Heart left ventricle (tissue), 16 donors: ENCODE data around the gene TJAP1. TPM values are rescaled to one million over a fixed set of nuclear protein-coding genes. Genes with fewer than 3 reads are reported as not detected.
"Not testable (repeated sequence)": the region's sequence is repeated elsewhere in the genome, so short reads cannot be mapped to it uniquely, and the experiment has no call there.

Experiments
- ATAC-seq, 4 donors: fragments of 200-7000 bp; cut with Tn5 transposase; one replicate each; pipeline ENCODE4 v1.9.1; 2020 to 2022; ENCODE audit warnings: moderate library complexity in 4 of 4, mild to moderate bottlenecking in 3 of 4, moderate number of reproducible peaks in 1 of 4
- DNase-seq, 5 donors: peaks; one replicate each; pipeline ENCODE4 v3.0.0-alpha.2; 2020
- H3K27ac ChIP-seq, 12 donors: fragments of 200-600 bp; sonication (generic) in 4 of 12; one replicate each; pipeline versions ENCODE4 v1.5.0 to v1.8.0; 2016 to 2022; ENCODE audit warnings: mild to moderate bottlenecking in 2 of 12
- H3K27me3 ChIP-seq, 9 donors: fragments of 200-600 bp; sonication (generic) in 2 of 9; one replicate each; pipeline versions ENCODE4 v1.5.1 to v1.8.0; 2016 to 2022; ENCODE audit warnings: mild to moderate bottlenecking in 3 of 9
- H3K36me3 ChIP-seq, 9 donors: fragments of 200-600 bp; sonication (generic) in 2 of 9; one replicate each; pipeline versions ENCODE4 v1.5.0 to v1.8.0; 2018 to 2022; ENCODE audit warnings: mild to moderate bottlenecking in 2 of 9
- H3K4me1 ChIP-seq, 12 donors: fragments of 200-600 bp; sonication (generic) in 4 of 12; one replicate each; pipeline versions ENCODE4 v1.5.0 to v1.8.0; 2016 to 2022; ENCODE audit warnings: mild to moderate bottlenecking in 3 of 12
- H3K4me3 ChIP-seq, 12 donors: fragments of 200-600 bp; sonication (generic) in 4 of 12; one replicate each; pipeline versions ENCODE4 v1.5.0 to v1.8.0; 2017 to 2022; ENCODE audit warnings: mild to moderate bottlenecking in 9 of 12, moderate library complexity in 4 of 12
- H3K9me3 ChIP-seq, 12 donors: fragments of 200-600 bp; sonication (generic) in 4 of 12; one replicate each; pipeline versions ENCODE4 v1.5.0 to v1.8.0; 2016 to 2022; ENCODE audit warnings: mild to moderate bottlenecking in 1 of 12
- CTCF ChIP-seq, 12 donors: fragments of 200-600 bp; sonication (generic) in 4 of 12; IDR thresholded peaks; one replicate each; pipeline versions ENCODE4 v1.5.0 to v1.8.0; 2018 to 2022; ENCODE audit warnings: antibody characterized with exemption in 12 of 12, mild to moderate bottlenecking in 5 of 12
- POLR2A ChIP-seq, 2 donors: fragments of 450-650 bp; IDR thresholded peaks; one replicate each; pipeline ENCODE4 v1.6.1; 2017; ENCODE audit warnings: antibody characterized with exemption in 2 of 2, mild to moderate bottlenecking in 2 of 2, moderate library complexity in 2 of 2
- WGBS, 4 donors: extraction: QIAGEN DNeasy Blood & Tissue Kit in 2 of 4; methylation state at CpG; one replicate each; pipeline versions ENCODE4 v1.1.5 to v1.1.7; 2013 to 2018; 5-methylcytosine and 5-hydroxymethylcytosine counted together
- intact Hi-C, 10 donors: fragments of 100-400 bp; cut with DNase I; formaldehyde crosslinking; loops; one replicate each; pipeline versions ENCODE4 v1.11.1 to v1.14.2; 2022
- polyA plus RNA-seq, 2 donors: library from polyadenylated mRNA; stranded (reverse); fragments of 200-250 nt; gene quantifications; one replicate each; pipeline ENCODE4 v1.2.3, GENCODE V29; 2013
- total RNA-seq, 9 donors: library from RNA; depleted of rRNA in 2 of 9; stranded (reverse); fragments of >200 nt in 2 of 9; fragmentation: NEBNext Ultra II Directional in 3 of 9; extraction: Animal tissue kit (Norgen Biotek cat#: 25700) in 3 of 9; gene quantifications; one replicate each; pipeline versions ENCODE4 v1.1.0 to v1.2.4, GENCODE V29; 2016 to 2023
- donor health status: ischemic (EF 13 %, LVEDD 7.1; RV severe dilation, severe dysfunction).
- donor health status: healthy with polysubstance abuse.
- donor health status: DM: no; HTN: yes; CAD: no.
- donor health status: DM: no; HTN: no; CAD: no.
- donor health status: ischemic (EF 25% LVEDD 6.9; RV normal size, moderate dysfunction).
- donor health status: ischemic (EF 25% LVEDD 5.7; RV mildly dilated, moderate dysfunction).
- donor health status: healthy.
- donor health status: DM: yes; HTN: yes; CAD: no.
- donor health status: ischemic (EF 35%, LVEDD 5.7; RV mildly dilated, moderate dysfunction).
- donor health status: nonischemic (EF 11% LVEDD 7.7; RV severe dilation, severe dysfunction).
- donor health status: DM: yes; HTN: yes; CAD: no.
- donor health status: PGD.
- donor health status: ischemic (EF 29% LVEDD 5.4; RV normal size, mild dysfunction).
- donor health status: nonischemic (EF 23%, LVEDD 6.1; RV moderate dilation, normal function).

The TJAP1 gene
- total and polyA plus RNA-seq, 11 donors: 16.5 to 34.5 (median 18.7) TPM

DNA sequence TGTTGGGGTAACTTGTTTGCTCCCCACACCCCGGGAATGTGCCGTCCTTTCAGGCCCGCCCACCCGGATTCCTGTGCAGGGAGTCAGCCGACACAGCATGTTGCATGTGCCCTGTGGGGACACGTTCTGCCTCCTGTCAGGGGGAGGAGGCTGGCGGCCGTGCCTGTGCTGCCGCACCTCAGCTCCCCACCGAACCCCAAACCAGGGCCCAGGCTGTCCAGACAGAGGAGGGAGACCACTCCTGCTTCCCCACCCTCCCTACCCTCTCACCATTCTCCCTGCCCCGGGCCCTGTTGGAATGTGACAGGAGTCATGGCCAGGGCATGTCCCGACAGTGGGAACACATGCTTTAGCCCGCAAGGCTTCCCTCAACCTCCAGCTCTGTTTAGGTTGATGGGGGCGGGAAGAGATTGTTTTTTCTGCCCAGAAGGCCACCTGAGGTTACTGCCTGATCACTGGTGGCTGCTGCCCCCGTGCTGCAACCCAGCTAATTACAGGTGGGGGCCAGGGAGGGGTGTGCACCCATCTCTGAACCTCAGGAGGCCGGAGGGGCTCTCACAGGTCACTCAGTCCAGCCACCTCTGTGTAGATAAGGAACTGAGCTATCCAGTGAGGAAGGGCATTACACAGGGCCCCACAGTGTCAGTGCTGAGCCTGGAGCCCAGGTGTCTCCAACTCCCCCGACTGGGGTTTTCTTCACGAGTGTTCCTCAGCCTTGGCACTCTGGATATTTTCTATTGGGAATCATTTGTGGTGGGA, 19.2 kb downstream of the TJAP1 start:
- no peak for DNase-seq
- Histone ChIP-seq H3K36me3 (peaks cover 0 to 41% (median 31%) of the 10 kb centered on the region in 9 donors), H3K4me3 (no peak overlapping the region), H3K9me3 (no peaks in the 10 kb centered on the region), H3K27me3 (no peaks in the 10 kb centered on the region), H3K4me1 (peaks cover 0 to 63% (median 46%) of the 10 kb centered on the region in 12 donors), H3K27ac (peak overlapping the region in 2 of 12 donors; percentile 35 to 63)
- WGBS, 4 donors: 34 to 46% (median 37%) methylated on average over 17 to 18 of the region's 18 CpGs
- TF ChIP-seq CTCF (IDR thresholded peaks at IDR 0.05) (peak; percentile 34 to 73 (median 63)), POLR2A (IDR thresholded peaks at IDR 0.05) (no peak)
- peak in 3 of 4 donors; percentile 33 to 42 (median 33) for ATAC-seq
- intact Hi-C loops: loop anchor here in 5 of 10 donors (2.0 to 10.0 kb wide), 3 partner anchors 42 to 112 kb away; partner anchors contain the start of gene DLK2 (in 3 of the 5)

DNA sequence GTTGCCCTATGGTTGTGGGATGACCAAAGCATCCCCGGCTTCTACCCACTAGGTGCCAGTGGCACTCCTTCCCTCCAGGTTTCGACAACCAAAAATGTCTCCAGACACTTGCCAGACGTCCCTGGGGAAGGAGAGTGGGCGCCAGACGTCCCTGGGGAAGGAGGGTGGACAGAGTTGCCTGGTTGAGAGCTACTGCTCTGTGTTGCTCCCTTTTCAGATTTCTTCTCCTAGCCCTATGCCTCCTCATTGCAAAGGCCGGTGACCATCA, 19.7 kb downstream of the TJAP1 start:
- H3K4me3 ChIP-seq: no peak overlapping the region
- peaks cover 0 to 42% (median 32%) of the 10 kb centered on the region in 9 donors for H3K36me3 ChIP-seq
- TF ChIP-seq POLR2A (IDR thresholded peaks at IDR 0.05) (no peak), CTCF (IDR thresholded peaks at IDR 0.05) (no peak)
- intact Hi-C loops: loop anchor here in 5 of 10 donors (2.0 to 10.0 kb wide), 3 partner anchors 42 to 112 kb away; partner anchors contain the start of gene DLK2 (in 3 of the 5)
- H3K27me3 ChIP-seq: no peaks in the 10 kb centered on the region
- no peak for DNase-seq
- no peaks in the 10 kb centered on the region for H3K9me3 ChIP-seq
- WGBS, 4 donors: 73 to 77% (median 76%) methylated on average over 6 of the region's 6 CpGs
- H3K4me1 ChIP-seq: peaks cover under 1 to 63% (median 44%) of the 10 kb centered on the region in 12 donors
- peak overlapping the region in 2 of 12 donors; percentile 31 to 63 for H3K27ac ChIP-seq
- no peak for ATAC-seq

DNA sequence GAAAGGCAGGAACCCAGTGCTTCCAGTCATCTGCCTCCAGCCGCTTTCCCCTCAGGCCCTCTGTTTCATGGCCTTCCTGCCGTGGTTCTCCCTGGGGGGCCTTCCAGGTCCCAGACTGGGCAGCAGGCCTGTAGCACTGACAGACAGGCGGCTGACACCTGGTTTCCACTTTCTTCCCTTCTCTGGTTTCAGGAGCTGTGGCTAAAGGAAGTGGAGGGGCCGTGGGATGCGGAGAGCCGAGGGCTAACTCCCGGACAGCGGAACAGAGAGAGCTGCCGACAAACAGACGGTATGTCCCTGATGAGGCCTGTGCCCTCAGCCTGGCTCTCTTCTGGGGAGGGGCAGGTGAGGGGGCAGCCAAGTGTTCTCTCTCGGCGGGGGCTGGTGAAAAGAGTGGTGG, 20.3 kb downstream of the TJAP1 start:
- Histone ChIP-seq H3K9me3 (no peaks in the 10 kb centered on the region), H3K27ac (peak overlapping the region in 5 of 12 donors; percentile 12 to 63 (median 31)), H3K4me3 (no peak overlapping the region), H3K36me3 (peaks cover 0 to 48% (median 39%) of the 10 kb centered on the region in 9 donors), H3K4me1 (peaks cover 3 to 67% (median 41%) of the 10 kb centered on the region in 12 donors), H3K27me3 (no peaks in the 10 kb centered on the region)
- no peak for TF ChIP-seq POLR2A (IDR thresholded peaks at IDR 0.05)
- TF ChIP-seq CTCF (IDR thresholded peaks at IDR 0.05): no peak
- ATAC-seq: no peak
- intact Hi-C loops: loop anchor here in 5 of 10 donors (2.0 to 10.0 kb wide), 3 partner anchors 43 to 113 kb away; partner anchors contain the start of gene DLK2 (in 3 of the 5)
- 56 to 78% (median 75%) methylated on average over 12 of the region's 12 CpGs for WGBS, 4 donors
- no peak for DNase-seq

DNA sequence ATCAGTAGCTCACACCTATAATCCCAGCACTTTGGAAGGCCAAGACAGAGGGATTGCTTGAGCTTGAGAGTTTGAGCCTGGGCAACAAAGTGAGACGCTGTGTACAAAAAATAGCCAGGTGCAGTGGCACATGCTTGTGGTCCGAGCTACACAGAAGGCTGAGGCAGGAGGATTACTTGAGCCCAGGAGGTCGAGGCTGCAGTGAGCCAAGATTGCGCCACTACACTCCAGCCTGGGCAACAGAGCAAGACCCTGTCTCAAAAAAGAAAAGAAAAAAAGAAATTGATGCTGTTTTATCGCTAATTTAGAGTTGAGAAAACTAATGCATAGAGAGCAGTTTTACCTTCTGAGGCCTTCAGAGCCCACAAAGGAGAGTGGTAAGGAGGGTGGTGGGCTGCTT, 20.9 kb downstream of the TJAP1 start:
- 90 to 98% (median 97%) methylated on average over 5 of the region's 5 CpGs for WGBS, 4 donors
- peak overlapping the region in 6 of 12 donors; percentile 36 to 77 (median 66) for H3K27ac ChIP-seq
- not testable (repeated sequence) for H3K27me3 ChIP-seq, H3K9me3 ChIP-seq, H3K4me3 ChIP-seq, ATAC-seq, DNase-seq
- peaks cover 0 to 54% (median 45%) of the 10 kb centered on the region in 9 donors for H3K36me3 ChIP-seq
- intact Hi-C loops: loop anchor here in 2 of 10 donors (5.0 to 10.0 kb wide), 2 partner anchors 111 to 113 kb away; no protein-coding TSS in a partner anchor
- H3K4me1 ChIP-seq: peaks cover 3 to 70% (median 43%) of the 10 kb centered on the region in 12 donors
